ENCODE data around the gene DHCR7. TPM values are rescaled to one million over a fixed set of nuclear protein-coding genes. Genes with fewer than 3 reads are reported as not detected.

Gene DHCR7
- total and polyA plus RNA-seq, 2 experiments from 2014 or later = 84.0 to 166 TPM

DNA sequence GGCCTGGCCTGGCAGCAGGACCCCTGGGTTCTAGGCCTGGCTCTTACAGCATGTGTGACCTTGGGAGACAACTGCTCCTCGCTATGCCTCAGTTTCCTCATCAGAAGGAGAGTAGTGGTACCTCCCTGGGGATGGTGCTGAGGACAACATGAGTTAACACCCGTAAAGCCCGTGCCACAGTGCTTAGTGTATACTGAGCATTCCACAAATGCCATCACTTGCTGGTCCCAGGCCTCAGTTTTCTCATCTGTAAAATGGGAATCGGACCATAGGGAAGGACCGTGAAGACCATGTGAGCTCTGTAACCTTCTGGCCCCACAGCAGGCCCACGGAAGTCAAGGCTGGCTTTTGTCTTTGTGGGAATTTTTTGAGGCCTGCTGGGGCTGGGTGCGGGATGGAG, 52.4 kb downstream of the DHCR7 start (continued):
- TF ChIP-seq, protein P1, sequence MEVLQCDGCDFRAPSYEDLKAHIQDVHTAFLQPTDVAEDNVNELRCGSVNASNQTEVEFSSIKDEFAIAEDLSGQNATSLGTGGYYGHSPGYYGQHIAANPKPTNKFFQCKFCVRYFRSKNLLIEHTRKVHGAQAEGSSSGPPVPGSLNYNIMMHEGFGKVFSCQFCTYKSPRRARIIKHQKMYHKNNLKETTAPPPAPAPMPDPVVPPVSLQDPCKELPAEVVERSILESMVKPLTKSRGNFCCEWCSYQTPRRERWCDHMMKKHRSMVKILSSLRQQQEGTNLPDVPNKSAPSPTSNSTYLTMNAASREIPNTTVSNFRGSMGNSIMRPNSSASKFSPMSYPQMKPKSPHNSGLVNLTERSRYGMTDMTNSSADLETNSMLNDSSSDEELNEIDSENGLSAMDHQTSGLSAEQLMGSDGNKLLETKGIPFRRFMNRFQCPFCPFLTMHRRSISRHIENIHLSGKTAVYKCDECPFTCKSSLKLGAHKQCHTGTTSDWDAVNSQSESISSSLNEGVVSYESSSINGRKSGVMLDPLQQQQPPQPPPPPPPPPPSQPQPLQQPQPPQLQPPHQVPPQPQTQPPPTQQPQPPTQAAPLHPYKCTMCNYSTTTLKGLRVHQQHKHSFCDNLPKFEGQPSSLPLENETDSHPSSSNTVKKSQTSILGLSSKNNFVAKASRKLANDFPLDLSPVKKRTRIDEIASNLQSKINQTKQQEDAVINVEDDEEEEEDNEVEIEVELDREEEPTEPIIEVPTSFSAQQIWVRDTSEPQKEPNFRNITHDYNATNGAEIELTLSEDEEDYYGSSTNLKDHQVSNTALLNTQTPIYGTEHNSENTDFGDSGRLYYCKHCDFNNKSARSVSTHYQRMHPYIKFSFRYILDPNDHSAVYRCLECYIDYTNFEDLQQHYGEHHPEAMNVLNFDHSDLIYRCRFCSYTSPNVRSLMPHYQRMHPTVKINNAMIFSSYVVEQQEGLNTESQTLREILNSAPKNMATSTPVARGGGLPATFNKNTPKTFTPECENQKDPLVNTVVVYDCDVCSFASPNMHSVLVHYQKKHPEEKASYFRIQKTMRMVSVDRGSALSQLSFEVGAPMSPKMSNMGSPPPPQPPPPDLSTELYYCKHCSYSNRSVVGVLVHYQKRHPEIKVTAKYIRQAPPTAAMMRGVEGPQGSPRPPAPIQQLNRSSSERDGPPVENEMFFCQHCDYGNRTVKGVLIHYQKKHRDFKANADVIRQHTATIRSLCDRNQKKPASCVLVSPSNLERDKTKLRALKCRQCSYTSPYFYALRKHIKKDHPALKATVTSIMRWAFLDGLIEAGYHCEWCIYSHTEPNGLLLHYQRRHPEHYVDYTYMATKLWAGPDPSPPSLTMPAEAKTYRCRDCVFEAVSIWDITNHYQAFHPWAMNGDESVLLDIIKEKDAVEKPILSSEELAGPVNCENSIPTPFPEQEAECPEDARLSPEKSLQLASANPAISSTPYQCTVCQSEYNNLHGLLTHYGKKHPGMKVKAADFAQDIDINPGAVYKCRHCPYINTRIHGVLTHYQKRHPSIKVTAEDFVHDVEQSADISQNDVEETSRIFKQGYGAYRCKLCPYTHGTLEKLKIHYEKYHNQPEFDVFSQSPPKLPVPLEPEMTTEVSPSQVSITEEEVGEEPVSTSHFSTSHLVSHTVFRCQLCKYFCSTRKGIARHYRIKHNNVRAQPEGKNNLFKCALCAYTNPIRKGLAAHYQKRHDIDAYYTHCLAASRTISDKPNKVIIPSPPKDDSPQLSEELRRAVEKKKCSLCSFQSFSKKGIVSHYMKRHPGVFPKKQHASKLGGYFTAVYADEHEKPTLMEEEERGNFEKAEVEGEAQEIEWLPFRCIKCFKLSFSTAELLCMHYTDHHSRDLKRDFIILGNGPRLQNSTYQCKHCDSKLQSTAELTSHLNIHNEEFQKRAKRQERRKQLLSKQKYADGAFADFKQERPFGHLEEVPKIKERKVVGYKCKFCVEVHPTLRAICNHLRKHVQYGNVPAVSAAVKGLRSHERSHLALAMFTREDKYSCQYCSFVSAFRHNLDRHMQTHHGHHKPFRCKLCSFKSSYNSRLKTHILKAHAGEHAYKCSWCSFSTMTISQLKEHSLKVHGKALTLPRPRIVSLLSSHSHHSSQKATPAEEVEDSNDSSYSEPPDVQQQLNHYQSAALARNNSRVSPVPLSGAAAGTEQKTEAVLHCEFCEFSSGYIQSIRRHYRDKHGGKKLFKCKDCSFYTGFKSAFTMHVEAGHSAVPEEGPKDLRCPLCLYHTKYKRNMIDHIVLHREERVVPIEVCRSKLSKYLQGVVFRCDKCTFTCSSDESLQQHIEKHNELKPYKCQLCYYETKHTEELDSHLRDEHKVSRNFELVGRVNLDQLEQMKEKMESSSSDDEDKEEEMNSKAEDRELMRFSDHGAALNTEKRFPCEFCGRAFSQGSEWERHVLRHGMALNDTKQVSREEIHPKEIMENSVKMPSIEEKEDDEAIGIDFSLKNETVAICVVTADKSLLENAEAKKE (CRISPR knock-in tag; IDR thresholded peaks at IDR 0.05) = no peak
- TF ChIP-seq, protein P2, sequence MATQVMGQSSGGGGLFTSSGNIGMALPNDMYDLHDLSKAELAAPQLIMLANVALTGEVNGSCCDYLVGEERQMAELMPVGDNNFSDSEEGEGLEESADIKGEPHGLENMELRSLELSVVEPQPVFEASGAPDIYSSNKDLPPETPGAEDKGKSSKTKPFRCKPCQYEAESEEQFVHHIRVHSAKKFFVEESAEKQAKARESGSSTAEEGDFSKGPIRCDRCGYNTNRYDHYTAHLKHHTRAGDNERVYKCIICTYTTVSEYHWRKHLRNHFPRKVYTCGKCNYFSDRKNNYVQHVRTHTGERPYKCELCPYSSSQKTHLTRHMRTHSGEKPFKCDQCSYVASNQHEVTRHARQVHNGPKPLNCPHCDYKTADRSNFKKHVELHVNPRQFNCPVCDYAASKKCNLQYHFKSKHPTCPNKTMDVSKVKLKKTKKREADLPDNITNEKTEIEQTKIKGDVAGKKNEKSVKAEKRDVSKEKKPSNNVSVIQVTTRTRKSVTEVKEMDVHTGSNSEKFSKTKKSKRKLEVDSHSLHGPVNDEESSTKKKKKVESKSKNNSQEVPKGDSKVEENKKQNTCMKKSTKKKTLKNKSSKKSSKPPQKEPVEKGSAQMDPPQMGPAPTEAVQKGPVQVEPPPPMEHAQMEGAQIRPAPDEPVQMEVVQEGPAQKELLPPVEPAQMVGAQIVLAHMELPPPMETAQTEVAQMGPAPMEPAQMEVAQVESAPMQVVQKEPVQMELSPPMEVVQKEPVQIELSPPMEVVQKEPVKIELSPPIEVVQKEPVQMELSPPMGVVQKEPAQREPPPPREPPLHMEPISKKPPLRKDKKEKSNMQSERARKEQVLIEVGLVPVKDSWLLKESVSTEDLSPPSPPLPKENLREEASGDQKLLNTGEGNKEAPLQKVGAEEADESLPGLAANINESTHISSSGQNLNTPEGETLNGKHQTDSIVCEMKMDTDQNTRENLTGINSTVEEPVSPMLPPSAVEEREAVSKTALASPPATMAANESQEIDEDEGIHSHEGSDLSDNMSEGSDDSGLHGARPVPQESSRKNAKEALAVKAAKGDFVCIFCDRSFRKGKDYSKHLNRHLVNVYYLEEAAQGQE (IDR thresholded peaks at IDR 0.05; ENCODE audit: unreplicated experiment) = no peak
- TF ChIP-seq STAT1 (IDR thresholded peaks at IDR 0.05; ENCODE audit: unreplicated experiment) (no peak), ZNF331 (CRISPR knock-in tag; IDR thresholded peaks at IDR 0.05; ENCODE audit: low read depth) (no peak), NANOG (IDR thresholded peaks at IDR 0.05; ENCODE audit: borderline replicate concordance) (no peak)

DNA sequence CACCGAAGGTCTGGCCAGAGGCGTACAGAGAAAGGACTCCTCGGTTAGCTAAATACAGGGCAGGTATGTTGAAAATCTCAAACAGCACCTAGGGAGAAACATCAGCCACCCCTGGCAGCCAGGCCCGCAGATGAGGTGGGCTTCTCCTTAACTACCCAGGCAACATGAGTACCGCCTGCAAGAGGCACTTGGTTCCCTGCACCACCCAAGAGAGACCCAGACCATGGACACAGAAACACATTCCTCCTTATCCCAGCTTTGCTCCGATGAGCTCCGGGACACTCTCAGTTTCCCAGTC, 53.0 kb downstream of the DHCR7 start:
- H3F3A ChIP-seq (replicated peaks; ENCODE audit: low read depth) = no peaks in the 10 kb centered on the region
- no peaks in the 10 kb centered on the region for H3K27me3 ChIP-seq (ENCODE audit: insufficient read depth)
- peaks cover 9% of the 10 kb centered on the region; the same call in 1 of the 2 replicates for H3K9me2 ChIP-seq (ENCODE audit: insufficient read depth)
- DNase-seq (ENCODE audit: low spot score) (no peak), ATAC-seq (no peak)
- H3K27ac ChIP-seq (ENCODE audit: low read depth) = no peak overlapping the region
- no peaks in the 10 kb centered on the region for H3K79me2 ChIP-seq (replicated peaks; ENCODE audit: insufficient read depth)
- H2AFZ ChIP-seq = no peak overlapping the region
- Mint-ChIP-seq H3K9me3 (no peaks in the 10 kb centered on the region), H3K27me3 (ENCODE audit: insufficient read depth, low read depth, poor library complexity) (peaks cover 5% of the 10 kb centered on the region), H3K4me3 (no peak overlapping the region), H3K4me1 (no peaks in the 10 kb centered on the region), H3K27ac (no peak overlapping the region), H3K36me3 (ENCODE audit: low read depth) (no peaks in the 10 kb centered on the region)
- no peak overlapping the region for H3K4me2 ChIP-seq
- H3K4me3 ChIP-seq = no peak overlapping the region
- H3K36me3 ChIP-seq (ENCODE audit: insufficient read depth) = no peaks in the 10 kb centered on the region
- no peaks in the 10 kb centered on the region for H4K20me1 ChIP-seq (replicated peaks; ENCODE audit: insufficient read depth)
- no peaks in the 10 kb centered on the region for H3K4me1 ChIP-seq (ENCODE audit: insufficient read depth)
- no peak for TF ChIP-seq EZH2phosphoT487 (IDR thresholded peaks at IDR 0.05; ENCODE audit: unreplicated experiment)
- TF ChIP-seq CREB1 (CRISPR knock-in tag; IDR thresholded peaks at IDR 0.05; ENCODE audit: low read depth) = no peak
- TF ChIP-seq, protein P1 (CRISPR knock-in tag; IDR thresholded peaks at IDR 0.05) = no peak

Measured in GM23338 (cell line).